GM12878 (cell line): ENCODE results near the gene CNOT3. TPM values are rescaled to one million over a fixed set of nuclear protein-coding genes. Genes with fewer than 3 reads are reported as not detected.

Experiments used
- ATAC-seq: fragments of 200-7000 bp; cut with Tn5 transposase; 3 replicates; pipeline ENCODE4 v1.9.1; 2020; ENCODE audit warnings: mild to moderate bottlenecking, moderate library complexity
- BruUV-seq: library from RNA; stranded (reverse); fragments of 400-500 nt; replicated peaks from 2 replicates; lab custom pipeline; 2021; lab: Mats Ljungman, UMichigan
- CTCF ChIA-PET: fragments of 300-600 bp; sonication (Branson Sonifier 250); formaldehyde crosslinking; extraction: SDS; loops from one replicate; lab custom pipeline; 2021; ENCODE audit warnings: inconsistent platforms; lab: Yijun Ruan, JAX
- POLR2A ChIA-PET: fragments of 350-600 bp; formaldehyde crosslinking; extraction: SDS; loops from one replicate; lab custom pipeline; 2021; ENCODE audit warnings: inconsistent platforms; lab: Charles Lee
- RAD21 ChIA-PET: fragments of 300-600 bp; sonication (Branson Sonifier 250); formaldehyde crosslinking; loops from one replicate; lab custom pipeline; 2023; ENCODE audit warnings: antibody characterized with exemption; ENCODE audit not compliant: unreplicated experiment; lab: Charles Lee
- SMC1A ChIA-PET: fragments of 300-600 bp; sonication (Branson Sonifier 250); formaldehyde crosslinking; loops from one replicate; lab custom pipeline; 2023; ENCODE audit not compliant: unreplicated experiment, uncharacterized antibody; lab: Charles Lee
- DNase-seq: peaks from one replicate; pipeline ENCODE4 v3.0.0-alpha.2; 2011; ENCODE audit warnings: low read depth, low spot score
- FAIRE-seq: peaks from 3 replicates; lab custom pipeline; 2011; peaks lifted over from hg19 to GRCh38; lab: Jason Lieb, UNC
- H2AFZ ChIP-seq: 2 replicates; pipeline ENCODE4 v1.6.0; 2011; ENCODE audit warnings: low read depth, low read length, control low read depth; ENCODE audit not compliant: control insufficient read depth
- H3K27ac ChIP-seq: 2 replicates; pipeline ENCODE4 v1.5.1; 2011; ENCODE audit warnings: control low read depth; ENCODE audit not compliant: control insufficient read depth, insufficient read depth
- H3K27me3 ChIP-seq, 2 experiments: replicated peaks in 1 of 2; 2 replicates each; pipeline versions ENCODE4 v1.6.0 to v1.6.1; 2011; ENCODE audit warnings: low read length in 1 of 2; ENCODE audit not compliant: control insufficient read depth in 2 of 2, insufficient read depth in 2 of 2
- H3K36me3 ChIP-seq, 2 experiments: 2 replicates each; pipeline ENCODE4 v1.5.1; 2011; ENCODE audit warnings: low read length in 1 of 2; ENCODE audit not compliant: control insufficient read depth in 2 of 2, insufficient read depth in 2 of 2
- H3K4me1 ChIP-seq: 2 replicates; pipeline ENCODE4 v1.6.1; 2011; ENCODE audit warnings: mild to moderate bottlenecking, low read length, moderate library complexity, mixed read lengths; ENCODE audit not compliant: control insufficient read depth, insufficient read depth
- H3K4me2 ChIP-seq: 2 replicates; pipeline ENCODE4 v1.6.0; 2011; ENCODE audit warnings: control low read depth; ENCODE audit not compliant: control insufficient read depth, insufficient read depth
- H3K4me3 ChIP-seq: fragments of 200-600 bp; sonication (generic); 2 replicates; pipeline ENCODE4 v1.5.1; 2016
- H3K79me2 ChIP-seq: 2 replicates; pipeline ENCODE4 v1.6.0; 2011; ENCODE audit warnings: low read length; ENCODE audit not compliant: control insufficient read depth, insufficient read depth
- H3K9ac ChIP-seq: 2 replicates; pipeline ENCODE4 v1.8.0; 2011; ENCODE audit warnings: low read length, control low read depth, mixed read lengths; ENCODE audit not compliant: control insufficient read depth, insufficient read depth
- H3K9me3 ChIP-seq: replicated peaks from 3 replicates; pipeline ENCODE4 v1.5.1; 2011; ENCODE audit warnings: mild to moderate bottlenecking, low read length; ENCODE audit not compliant: control insufficient read depth, insufficient read depth
- H4K20me1 ChIP-seq: 2 replicates; pipeline ENCODE4 v1.6.0; 2011; ENCODE audit not compliant: control insufficient read depth, insufficient read depth
- CHD1 ChIP-seq: IDR thresholded peaks from 2 replicates; pipeline ENCODE4 v1.6.1; 2012; ENCODE audit warnings: low read depth, low read length, improper control_type of control experiment
- HDAC6 ChIP-seq: fragments of 200-600 bp; sonication (generic); IDR thresholded peaks from one replicate; pipeline ENCODE4 v1.8.0; 2017; ENCODE audit warnings: antibody characterized with exemption; ENCODE audit not compliant: unreplicated experiment
- IKZF1 ChIP-seq: fragments of 450-650 bp; conservative IDR thresholded peaks from 2 replicates; pipeline ENCODE4 v1.6.1; 2017; ENCODE audit warnings: antibody characterized with exemption, mild to moderate bottlenecking
- MEF2B ChIP-seq: fragments of 450-650 bp; IDR thresholded peaks from 2 replicates; pipeline ENCODE4 v1.6.1; 2018; ENCODE audit warnings: mild to moderate bottlenecking, moderate library complexity; ENCODE audit not compliant: partially characterized antibody, poor library complexity, severe bottlenecking
- MLLT1 ChIP-seq: fragments of 450-650 bp; IDR thresholded peaks from 2 replicates; pipeline ENCODE4 v1.6.1; 2016; ENCODE audit warnings: mild to moderate bottlenecking
- RUNX3 ChIP-seq: IDR thresholded peaks from 2 replicates; pipeline ENCODE4 v1.6.1; 2012; ENCODE audit warnings: low read length, inconsistent platforms
- ZNF217 ChIP-seq: fragments of 450-650 bp; IDR thresholded peaks from 2 replicates; pipeline ENCODE4 v1.6.1; 2017; ENCODE audit warnings: antibody characterized with exemption, mild to moderate bottlenecking
- ZNF384 ChIP-seq: IDR thresholded peaks from 2 replicates; pipeline ENCODE4 v1.6.1; 2012; ENCODE audit warnings: low read depth, mild to moderate bottlenecking, low read length, improper control_type of control experiment, borderline replicate concordance
- ZZZ3 ChIP-seq: IDR thresholded peaks from 2 replicates; pipeline ENCODE4 v1.6.1; 2011; ENCODE audit warnings: low read depth; ENCODE audit not compliant: control insufficient read depth, insufficient read length
- WGBS: methylation state at CpG from one replicate; pipeline ENCODE4 v1.1.6; 2016; ENCODE audit warnings: low lambda C conversion rate; ENCODE audit not compliant: insufficient replicate concordance, insufficient coverage; ENCODE audit errors: missing lambda C conversion rate; 5-methylcytosine and 5-hydroxymethylcytosine counted together
- in situ Hi-C: fragments of 300-500 bp; cut with MboI; formaldehyde crosslinking; loops from 9 replicates; pipeline ENCODE4 v1.14.3; 2018; ENCODE audit warnings: mixed read lengths
- intact Hi-C: fragments of 100-400 bp; cut with micrococcal nuclease; formaldehyde crosslinking; loops from one replicate; pipeline ENCODE4 v1.14.2; 2022; ENCODE audit not compliant: unreplicated experiment
- polyA plus RNA-seq, 11 experiments: library from polyadenylated mRNA; depleted of rRNA in 4 of 11; unstranded in 6 of 11; stranded (reverse) in 5 of 11; fragments of >200 nt; fragmentation: Nextera tagmentation in 4 of 11; fragmentation: Illumina TruSeq in 1 of 11; extraction: Ambion mirVana in 4 of 11; extraction: Trizol in 1 of 11; gene quantifications; 1 replicate in 1 of 11; 2 replicates in 10 of 11; pipeline versions ENCODE4 v1.2.1 to v1.2.3, GENCODE V29; 2011 to 2016; ENCODE audit warnings: inconsistent platforms in 2 of 11, missing spikeins in 2 of 11, low read depth in 1 of 11
- total RNA-seq, 4 experiments: library from RNA; depleted of rRNA in 3 of 4; stranded (reverse); fragments of >200 nt in 3 of 4; fragmentation: Illumina TruSeq in 1 of 4; extraction: Trizol in 1 of 4; gene quantifications; 2 replicates each; pipeline versions ENCODE4 v1.2.1 to v1.2.3, GENCODE V29; 2013 to 2021
- TF ChIP-seq, protein P1 (sequence below): fragments of 450-650 bp; IDR thresholded peaks from 2 replicates; pipeline ENCODE4 v1.6.1; 2018; ENCODE audit warnings: borderline replicate concordance, mild to moderate bottlenecking; ENCODE audit not compliant: partially characterized antibody
- TF ChIP-seq, protein P2 (sequence below), 3 experiments: IDR thresholded peaks in 2 of 3; conservative IDR thresholded peaks in 1 of 3; 2 replicates each; pipeline ENCODE4 v1.5.1; 2011; ENCODE audit warnings: low read depth in 3 of 3, low read length in 3 of 3, mild to moderate bottlenecking in 3 of 3, control low read depth in 2 of 3, moderate library complexity in 2 of 3, inconsistent platforms in 1 of 3, mixed read lengths in 1 of 3; ENCODE audit not compliant: control insufficient read depth in 2 of 3, insufficient read depth in 1 of 3; ENCODE audit errors: extremely low read depth in 1 of 3

Gene CNOT3
- total and polyA plus RNA-seq, 10 of the 15 experiments (the other 5 are each of a cell fraction or from before 2014, with no cell fraction given): 0.14 to 45.1 (median 14.0) TPM

DNA sequence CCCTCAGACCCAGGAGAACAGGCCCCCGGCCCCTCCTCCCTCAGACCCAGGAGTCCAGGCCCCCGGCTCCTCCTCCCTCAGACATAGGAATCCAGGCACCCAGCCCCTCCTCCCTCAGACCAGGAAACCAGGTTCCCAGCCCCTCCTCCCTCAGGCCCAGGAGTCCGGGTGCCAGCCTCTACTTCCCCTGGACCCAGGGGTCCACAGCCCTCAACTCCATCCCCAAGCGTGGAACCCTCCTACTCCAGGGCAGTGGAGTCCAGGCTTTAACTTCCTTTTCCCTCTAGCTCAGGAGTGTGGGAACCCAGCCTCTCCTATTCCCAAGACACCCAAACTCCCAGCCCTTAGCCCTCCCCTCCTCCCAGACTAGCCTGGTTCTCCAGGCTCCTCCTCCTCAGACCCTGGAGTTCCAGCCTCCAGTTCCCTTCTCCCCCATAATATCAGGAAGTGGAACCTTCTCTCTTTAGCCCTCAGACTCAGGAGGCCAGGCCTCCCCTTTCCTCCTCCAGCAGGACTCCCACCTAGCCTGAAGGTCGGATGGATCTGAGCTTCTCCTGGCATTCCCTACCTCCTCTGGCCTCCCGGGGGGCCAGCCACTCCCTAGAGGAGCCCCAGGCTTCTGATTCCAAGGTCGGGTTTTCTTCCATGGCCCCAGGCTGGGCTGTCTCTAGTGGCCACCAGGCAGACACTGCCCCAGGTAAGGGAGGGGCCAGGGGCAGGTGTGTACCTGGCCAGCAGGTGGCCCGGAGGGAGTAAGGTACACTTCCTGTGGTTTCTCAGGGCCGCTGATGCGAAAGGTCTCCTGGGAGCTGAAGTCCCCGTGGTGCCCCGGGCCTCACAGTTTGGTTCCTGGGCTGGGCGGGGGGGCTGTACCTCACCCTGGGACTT, 35.2 kb downstream of the CNOT3 start, which contains the start of gene TMC4:
TSS of gene TMC4 (minus strand) at position 690 of the 888 bp plus-strand sequence. CDS start at position 647, 43 bp downstream.
- ChIA-PET POLR2A (no interaction called here), SMC1A (interaction anchor here (1.3 kb wide), 1 partner anchor 218 kb away, joined by 4 read pairs; no protein-coding TSS in a partner anchor), CTCF (interaction anchor here (1.0 to 1.4 kb wide), 3 partner anchors 17 to 65 kb away, joined by 3 to 5 read pairs (median 4); partner anchors contain the start of genes CNOT3 and MBOAT7), RAD21 (no interaction called here)
- in situ Hi-C loops: no loop called here
- H2AFZ ChIP-seq: no peak within 1 kb of the TSS
- no peak for TF ChIP-seq MLLT1
- 0 out of 2 replicates have a peak, but pooled peaks have one; percentile 11 for TF ChIP-seq RUNX3
- TF ChIP-seq MEF2B: peak; percentile 81
- TF ChIP-seq ZNF217: 0 out of 2 replicates have a peak, but pooled peaks have one; percentile 42
- TF ChIP-seq, protein P1, sequence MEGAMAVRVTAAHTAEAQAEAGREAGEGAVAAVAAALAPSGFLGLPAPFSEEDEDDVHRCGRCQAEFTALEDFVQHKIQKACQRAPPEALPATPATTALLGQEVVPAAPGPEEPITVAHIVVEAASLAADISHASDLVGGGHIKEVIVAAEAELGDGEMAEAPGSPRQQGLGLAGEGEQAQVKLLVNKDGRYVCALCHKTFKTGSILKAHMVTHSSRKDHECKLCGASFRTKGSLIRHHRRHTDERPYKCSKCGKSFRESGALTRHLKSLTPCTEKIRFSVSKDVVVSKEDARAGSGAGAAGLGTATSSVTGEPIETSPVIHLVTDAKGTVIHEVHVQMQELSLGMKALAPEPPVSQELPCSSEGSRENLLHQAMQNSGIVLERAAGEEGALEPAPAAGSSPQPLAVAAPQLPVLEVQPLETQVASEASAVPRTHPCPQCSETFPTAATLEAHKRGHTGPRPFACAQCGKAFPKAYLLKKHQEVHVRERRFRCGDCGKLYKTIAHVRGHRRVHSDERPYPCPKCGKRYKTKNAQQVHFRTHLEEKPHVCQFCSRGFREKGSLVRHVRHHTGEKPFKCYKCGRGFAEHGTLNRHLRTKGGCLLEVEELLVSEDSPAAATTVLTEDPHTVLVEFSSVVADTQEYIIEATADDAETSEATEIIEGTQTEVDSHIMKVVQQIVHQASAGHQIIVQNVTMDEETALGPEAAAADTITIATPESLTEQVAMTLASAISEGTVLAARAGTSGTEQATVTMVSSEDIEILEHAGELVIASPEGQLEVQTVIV: no peak
- no peak for TF ChIP-seq ZZZ3
- TF ChIP-seq, protein P2, sequence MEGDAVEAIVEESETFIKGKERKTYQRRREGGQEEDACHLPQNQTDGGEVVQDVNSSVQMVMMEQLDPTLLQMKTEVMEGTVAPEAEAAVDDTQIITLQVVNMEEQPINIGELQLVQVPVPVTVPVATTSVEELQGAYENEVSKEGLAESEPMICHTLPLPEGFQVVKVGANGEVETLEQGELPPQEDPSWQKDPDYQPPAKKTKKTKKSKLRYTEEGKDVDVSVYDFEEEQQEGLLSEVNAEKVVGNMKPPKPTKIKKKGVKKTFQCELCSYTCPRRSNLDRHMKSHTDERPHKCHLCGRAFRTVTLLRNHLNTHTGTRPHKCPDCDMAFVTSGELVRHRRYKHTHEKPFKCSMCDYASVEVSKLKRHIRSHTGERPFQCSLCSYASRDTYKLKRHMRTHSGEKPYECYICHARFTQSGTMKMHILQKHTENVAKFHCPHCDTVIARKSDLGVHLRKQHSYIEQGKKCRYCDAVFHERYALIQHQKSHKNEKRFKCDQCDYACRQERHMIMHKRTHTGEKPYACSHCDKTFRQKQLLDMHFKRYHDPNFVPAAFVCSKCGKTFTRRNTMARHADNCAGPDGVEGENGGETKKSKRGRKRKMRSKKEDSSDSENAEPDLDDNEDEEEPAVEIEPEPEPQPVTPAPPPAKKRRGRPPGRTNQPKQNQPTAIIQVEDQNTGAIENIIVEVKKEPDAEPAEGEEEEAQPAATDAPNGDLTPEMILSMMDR (IDR thresholded peaks at IDR 0.05 in 2 of 3, conservative IDR thresholded peaks at IDR 0.05 in 1 of 3; ENCODE audit: control insufficient read depth in 2 of 3, extremely low read depth in 1 of 3, insufficient read depth in 1 of 3, low read depth in 3 of 3, low read length in 3 of 3): peak in 2 of 3 experiments; percentile 10 to 20; a peak in 1 of 6 replicates
- TF ChIP-seq IKZF1: 0 out of 2 replicates have a peak, but pooled peaks have one; percentile 14
- no peak for TF ChIP-seq HDAC6
- TF ChIP-seq ZNF384: no peak
- TF ChIP-seq CHD1: no peak
- intact Hi-C loops: no loop called here
- H4K20me1 ChIP-seq: no peaks in the 10 kb centered on the region
- ATAC-seq (peak; percentile 40; the same call in 2 of the 3 replicates), DNase-seq (no peak), FAIRE-seq (no peak)
- H3K27ac ChIP-seq: no peak within 1 kb of the TSS
- no peaks in the 10 kb centered on the region for H3K4me1 ChIP-seq
- no peaks in the 10 kb centered on the region for H3K27me3 ChIP-seq
- no peaks in the 10 kb centered on the region for H3K79me2 ChIP-seq
- WGBS: 14% methylated on average over 11 of the region's 13 CpGs
- no peak within 1 kb of the TSS for H3K4me3 ChIP-seq
- no peaks in the 10 kb centered on the region for H3K9me3 ChIP-seq
- no TSS peak for BruUV-seq
- no peak within 1 kb of the TSS for H3K4me2 ChIP-seq
- H3K9ac ChIP-seq: no peak within 1 kb of the TSS
- no peaks in the 10 kb centered on the region for H3K36me3 ChIP-seq
